Hepatic stellate cell (primary cell): ENCODE measurements around the gene CADPS.

ENCODE experiments used
- DNase-seq: peaks from one replicate; pipeline ENCODE4 v3.0.0; 2011; ENCODE audit warnings: low spot score

CADPS gene

GRCh38 chr3:62373215-62373614, 502.0 kb downstream of the CADPS start, which contains the start of gene FEZF2:
Gene FEZF2, minus strand, starts transcription at chr3:62373550. Its CDS starts 682 bp downstream, at chr3:62372868.
- no peak for DNase-seq

- no peak for DNase-seq
Observed at GRCh38 chr3:62372621-62373041, 502.6 kb downstream of the CADPS start.

GRCh38 chr3:62371720-62372591, 503.3 kb downstream of the CADPS start:
- DNase-seq, result no peak

- no peak for DNase-seq
Observed at GRCh38 chr3:62370858-62371719, 504.1 kb downstream of the CADPS start.

GRCh38 chr3:62370112-62370857, 504.9 kb downstream of the CADPS start:
- DNase-seq, result no peak

- DNase-seq, result no peak
Observed at GRCh38 chr3:62369476-62369743, 505.8 kb downstream of the CADPS start.

GRCh38 chr3:62368705-62369475, 506.3 kb downstream of the CADPS start:
- DNase-seq, result no peak

- no peak for DNase-seq
Observed at GRCh38 chr3:62368290-62368704, 506.9 kb downstream of the CADPS start.

GRCh38 chr3:62367763-62368195, 507.4 kb downstream of the CADPS start:
- no peak for DNase-seq

GRCh38 chr3:62366126-62366484, 509.1 kb downstream of the CADPS start:
- DNase-seq, result no peak

GRCh38 chr3:62365391-62366125, 509.7 kb downstream of the CADPS start:
- DNase-seq, result no peak

GRCh38 chr3:62364191-62364590, 511.0 kb downstream of the CADPS start:
- no peak for DNase-seq

- no peak for DNase-seq
Observed at GRCh38 chr3:62363275-62363674, 511.9 kb downstream of the CADPS start.

GRCh38 chr3:62361824-62362223, 513.4 kb downstream of the CADPS start:
- no peak for DNase-seq

GRCh38 chr3:62361261-62361660, 514.0 kb downstream of the CADPS start:
- no peak for DNase-seq

GRCh38 chr3:62359531-62359930, 515.7 kb downstream of the CADPS start:
- no peak for DNase-seq

GRCh38 chr3:62356356-62356755, 518.9 kb downstream of the CADPS start:
- no peak for DNase-seq

- DNase-seq, result no peak
Observed at GRCh38 chr3:62355703-62356102, 519.5 kb downstream of the CADPS start.
